ENCODE measurements around the gene PLA2G6.

PLA2G6 gene

DNA sequence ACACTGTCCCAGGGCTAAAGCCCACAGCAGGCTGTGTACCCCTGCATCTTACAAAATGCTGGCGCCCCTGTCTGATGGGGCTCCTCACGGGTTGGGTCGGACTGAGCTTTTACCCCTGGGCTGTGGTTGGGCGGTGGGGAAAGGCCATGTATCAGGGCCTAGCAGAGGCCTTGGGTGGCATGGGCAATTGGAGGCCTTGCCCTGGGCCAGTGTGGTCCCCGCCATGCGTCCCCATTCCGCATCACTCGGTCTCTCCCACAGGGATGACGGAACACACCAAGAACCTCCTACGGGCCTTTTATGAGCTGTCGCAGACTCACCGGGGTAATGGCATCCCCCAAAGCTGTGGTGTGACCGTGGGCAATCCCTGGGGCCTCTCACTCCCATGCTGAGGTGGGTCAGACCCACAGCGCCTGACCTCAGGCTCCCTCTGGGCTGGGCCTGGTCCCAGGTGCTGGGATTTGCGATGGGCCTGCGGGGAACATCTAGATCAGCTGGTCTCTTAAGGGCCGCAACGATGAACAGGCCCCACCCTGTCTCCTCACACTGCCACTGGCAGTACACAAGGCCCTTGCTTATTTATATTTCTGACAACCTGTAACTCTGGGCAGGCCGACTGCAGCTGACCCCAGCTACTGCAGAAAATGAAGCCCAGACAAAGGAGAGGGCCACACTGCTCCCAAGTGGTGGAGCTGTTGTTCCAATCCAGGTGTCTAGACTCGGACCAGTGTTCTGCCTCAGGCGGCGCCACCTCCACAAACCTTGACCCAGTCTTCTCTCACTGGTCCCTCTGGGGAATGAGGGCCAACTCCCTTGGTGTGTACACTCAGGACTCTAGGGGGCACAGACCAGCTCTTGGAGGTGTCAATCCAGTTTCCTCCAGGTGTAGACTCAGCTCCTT is 110.0 kb downstream of the PLA2G6 start:
- no peak for DNase-seq (ENCODE audit: low read depth, low spot score)

DNA sequence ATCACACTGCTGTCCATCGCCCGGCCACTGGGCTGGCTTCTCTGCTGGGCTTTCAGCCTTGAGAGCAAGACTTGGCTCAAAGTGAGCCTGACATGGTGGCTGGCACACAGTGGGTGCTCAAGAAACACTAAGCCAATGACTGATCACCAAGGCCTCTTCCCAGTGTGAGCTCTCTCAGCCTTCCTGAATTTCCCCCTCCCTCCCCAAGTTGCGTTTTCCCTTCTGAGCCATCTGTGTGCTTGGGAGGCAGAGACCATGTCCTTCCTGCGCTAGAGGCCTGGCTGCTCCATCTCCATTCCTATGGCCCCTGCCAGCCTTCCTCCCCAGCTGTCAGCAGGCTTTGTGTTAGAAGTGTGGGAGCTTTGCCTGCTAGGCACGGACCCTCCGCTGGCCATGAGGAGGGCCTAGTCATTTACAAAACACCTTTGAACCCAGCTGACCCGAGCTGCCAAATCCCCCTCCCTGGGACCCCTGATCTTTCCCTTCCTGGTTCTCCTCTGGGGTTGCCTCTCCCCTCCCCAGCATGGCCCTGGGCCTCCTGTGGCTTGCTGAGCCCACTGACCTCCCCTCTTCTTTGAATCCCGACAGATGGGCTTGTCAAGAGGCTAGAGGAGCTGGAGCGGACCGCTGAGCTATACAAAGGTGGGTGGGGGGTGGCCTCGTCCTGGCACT is 111.2 kb downstream of the PLA2G6 start:
- DNase-seq (ENCODE audit: low read depth, low spot score), result no peak

DNA sequence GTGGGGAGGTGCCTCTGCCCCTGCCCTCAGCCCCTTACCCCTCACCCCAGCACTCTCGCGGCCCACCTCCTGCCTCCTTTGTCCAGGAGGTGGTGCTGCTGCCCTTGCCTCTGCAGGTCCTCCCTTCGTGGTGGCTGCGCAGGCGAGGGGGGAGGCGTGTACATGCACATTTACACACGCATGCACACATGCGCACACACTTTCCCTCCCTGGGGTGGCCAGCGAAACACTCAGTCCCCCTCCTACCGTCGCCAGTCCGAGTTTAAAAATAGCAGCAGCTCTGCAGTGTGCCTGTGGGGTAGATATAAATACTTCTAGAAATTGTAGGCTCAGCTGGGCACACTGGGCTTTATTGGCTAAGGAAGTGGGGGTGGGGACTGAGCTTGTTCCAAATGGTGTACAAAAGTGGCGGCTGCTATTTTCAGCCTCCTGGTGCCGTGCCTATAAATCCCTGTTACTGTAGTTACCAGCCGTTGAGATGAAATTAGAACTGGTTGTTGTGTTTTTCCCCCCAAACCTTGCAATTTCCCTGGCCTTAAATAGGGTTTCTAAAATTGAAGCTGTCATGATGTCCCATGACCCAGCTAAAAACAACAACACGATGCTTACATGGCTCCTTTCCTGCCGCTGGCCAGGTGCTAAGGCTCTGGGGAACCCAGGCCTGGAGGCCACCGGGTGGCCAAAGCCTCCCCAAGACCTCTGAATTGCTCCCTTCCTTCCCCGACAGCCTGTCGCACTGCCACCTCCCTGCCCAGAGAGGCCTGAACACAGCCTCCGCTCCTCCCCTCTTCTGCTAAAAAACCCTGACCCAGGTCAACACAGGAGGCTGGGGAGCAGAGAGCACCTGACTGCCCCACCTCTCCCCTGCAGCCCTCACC is 112.0 kb downstream of the PLA2G6 start:
- DNase-seq (ENCODE audit: low read depth, low spot score), result peak; percentile 73

DNA sequence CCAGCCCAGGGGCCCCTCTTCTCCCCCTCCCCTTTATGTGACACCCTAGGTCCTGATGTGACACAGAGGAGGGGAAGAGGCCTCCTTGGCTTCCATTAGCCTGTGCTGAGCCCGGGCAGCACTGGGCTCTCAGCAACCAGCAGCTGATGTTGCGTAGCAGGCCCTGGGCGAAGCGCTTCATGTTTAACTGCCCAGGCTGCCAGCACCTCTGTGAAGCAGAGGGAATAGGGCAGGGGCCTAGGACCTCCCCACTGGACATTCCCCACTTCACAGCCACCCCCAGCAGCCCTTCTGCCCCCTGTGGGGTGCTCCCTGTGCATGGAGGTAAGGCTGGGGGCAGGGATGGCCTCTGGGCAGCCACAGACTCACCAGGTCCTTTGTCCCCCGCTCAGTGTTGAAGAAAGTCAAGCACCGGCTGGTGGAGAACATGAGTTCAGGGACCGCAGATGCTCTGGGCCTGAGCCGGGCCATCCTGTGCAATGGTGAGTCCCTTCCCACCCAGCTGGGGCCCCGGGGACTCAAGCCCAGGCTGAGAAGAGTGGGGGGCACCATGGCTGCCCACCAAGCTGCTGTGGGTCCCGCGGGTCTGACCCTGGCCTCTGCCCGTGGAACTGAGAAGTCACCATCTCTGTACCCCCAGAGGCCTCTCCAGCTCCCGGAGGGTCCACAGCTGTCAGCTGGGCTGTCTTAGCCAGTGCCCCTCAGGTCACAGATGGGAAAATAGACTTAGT is 112.8 kb downstream of the PLA2G6 start:
- no peak for DNase-seq (ENCODE audit: low read depth, low spot score)

DNA sequence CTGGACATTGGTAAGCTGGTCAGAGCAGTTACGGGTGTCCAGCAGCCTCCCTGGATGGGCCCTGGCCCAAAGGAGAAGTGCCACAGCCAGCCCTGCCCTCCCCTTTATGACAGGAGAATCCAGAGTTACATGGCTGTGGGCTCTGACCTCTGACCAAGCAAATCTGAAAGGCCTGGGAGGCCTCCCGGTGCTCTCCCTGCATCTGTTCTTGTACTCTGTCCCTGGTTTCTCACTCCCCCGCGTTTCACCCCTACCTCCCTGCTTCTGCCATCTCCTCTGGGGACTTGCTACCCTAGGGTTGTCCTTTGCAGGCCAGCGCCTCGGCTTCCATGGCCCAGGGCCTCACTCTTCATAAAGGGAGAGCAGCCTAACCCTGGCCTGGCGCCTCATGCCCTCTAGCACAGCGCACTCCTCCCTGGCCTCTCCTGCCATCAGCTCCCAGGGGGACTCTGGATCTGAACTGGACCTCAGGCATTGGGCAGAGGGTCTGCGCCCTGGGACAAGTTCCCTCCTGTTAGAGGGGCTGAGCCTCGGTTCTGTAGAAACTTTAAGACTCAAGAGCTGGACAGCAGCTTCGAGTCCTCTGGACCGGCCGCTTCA is 113.8 kb downstream of the PLA2G6 start:
- DNase-seq (ENCODE audit: low read depth, low spot score), result no peak

DNA sequence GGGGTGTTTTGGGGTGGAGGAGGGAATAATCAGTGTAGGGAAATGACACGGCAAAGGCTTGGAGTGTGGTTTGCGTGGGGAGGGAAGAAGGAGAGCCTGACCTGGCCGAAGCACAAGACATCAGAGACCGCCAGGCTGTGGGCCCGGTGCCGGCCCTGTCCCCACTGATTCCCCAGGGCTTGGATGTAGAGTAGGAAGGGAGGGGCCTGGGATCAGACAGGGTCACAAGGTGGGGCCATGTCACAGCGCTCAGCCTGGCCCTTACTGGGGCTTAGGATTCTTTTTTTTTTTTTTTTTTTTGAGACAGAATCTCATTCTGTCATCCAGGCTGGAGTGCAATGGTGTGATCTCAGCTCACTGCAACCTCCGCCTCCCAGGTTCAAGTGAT is 114.6 kb downstream of the PLA2G6 start:
- DNase-seq (ENCODE audit: low read depth, low spot score), result no peak

DNA sequence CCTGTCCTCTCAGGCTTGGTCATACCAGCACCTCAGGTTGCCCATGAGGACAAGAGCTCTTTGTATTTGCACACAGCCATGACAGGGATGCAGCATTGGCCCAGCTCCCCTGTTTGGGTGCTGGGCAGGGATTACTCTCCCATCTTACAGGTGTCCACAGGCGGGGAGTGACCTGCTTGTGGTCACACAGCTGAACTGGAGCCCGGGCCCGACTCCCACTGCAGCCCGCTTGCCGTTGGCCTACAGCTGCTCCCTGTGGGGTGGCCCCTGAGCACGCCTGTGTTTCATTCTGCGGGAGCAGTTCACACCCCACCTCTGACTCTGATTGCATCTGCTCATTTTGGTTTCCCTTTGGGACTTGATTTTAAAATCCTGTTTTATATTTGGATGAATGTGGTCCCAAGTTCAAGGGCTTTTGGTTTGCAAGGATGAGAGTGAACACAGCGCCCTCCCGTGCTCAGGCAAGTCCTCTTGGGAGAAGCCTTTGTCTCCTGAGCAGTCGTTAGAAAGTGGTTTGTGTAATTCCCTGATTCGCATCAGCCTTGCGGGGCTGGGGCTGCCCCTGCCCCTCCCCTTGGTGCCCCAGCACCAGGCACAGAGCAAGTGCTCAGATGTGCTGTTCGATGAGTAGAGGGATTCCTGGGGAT is 115.1 kb downstream of the PLA2G6 start:
- no peak for DNase-seq (ENCODE audit: low read depth, low spot score)

DNA sequence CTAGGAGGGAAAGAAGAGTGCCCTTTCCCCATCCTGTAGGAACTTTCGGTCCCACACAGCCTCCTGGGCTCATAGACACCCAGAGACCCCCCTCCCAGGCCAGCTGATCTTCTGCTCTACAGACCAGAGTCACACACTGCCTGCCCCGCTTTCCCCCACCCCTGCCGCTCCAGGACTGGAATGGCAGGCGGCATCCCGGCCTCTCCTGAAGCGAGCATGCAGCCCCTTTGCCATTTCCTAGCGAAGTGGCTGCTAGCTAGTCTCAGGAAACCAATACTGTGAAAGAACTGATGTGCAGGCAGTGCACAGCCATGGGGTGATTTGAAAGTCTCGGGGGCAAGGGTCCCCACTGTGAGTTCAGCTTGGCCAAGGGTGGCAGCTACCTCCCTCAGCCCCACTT is 116.1 kb downstream of the PLA2G6 start:
- DNase-seq (ENCODE audit: low read depth, low spot score), result no peak

DNA sequence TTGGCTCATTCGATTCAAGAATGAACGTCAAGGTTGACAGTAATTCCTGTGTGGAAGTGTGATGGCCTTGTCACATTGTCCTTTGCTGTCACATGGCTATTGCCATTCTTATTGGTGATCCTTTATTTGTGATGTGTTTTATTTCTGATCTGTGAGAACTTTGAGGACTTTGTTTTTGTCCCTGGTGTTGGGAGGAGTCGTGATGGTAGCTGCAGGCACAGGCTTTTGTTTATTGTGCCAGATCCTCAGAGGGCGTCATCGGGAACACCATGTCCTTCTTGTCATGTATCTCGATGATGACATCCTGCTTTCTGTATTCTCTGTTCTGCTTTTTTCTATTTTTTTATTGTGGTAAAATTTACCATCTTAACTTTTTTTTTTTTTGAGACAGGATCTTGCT is 118.8 kb downstream of the PLA2G6 start:
- no peak for DNase-seq (ENCODE audit: low read depth, low spot score)
